HFF-Myc (cell line): ENCODE data around the gene CHN2.

Experiments
- DNase-seq: peaks from one replicate; pipeline ENCODE4 v3.0.0-alpha.2; 2011; ENCODE audit warnings: low read depth; ENCODE audit errors: extremely low read depth
- H3K4me3 ChIP-seq: replicated peaks from 2 replicates; pipeline ENCODE4 v1.5.1; 2011; ENCODE audit warnings: low read depth, mild to moderate bottlenecking, control low read depth, low read length
- CTCF ChIP-seq: IDR thresholded peaks from 2 replicates; pipeline ENCODE4 v1.5.1; 2012; ENCODE audit warnings: mild to moderate bottlenecking, low read depth, low read length, control low read depth; ENCODE audit errors: missing control alignments

CHN2 gene

GRCh38 chr7:29422829-29423228 lies 228.3 kb downstream of the CHN2 start:
- H3K4me3 ChIP-seq: no peak overlapping the region
- no peak for DNase-seq
- TF ChIP-seq CTCF: no peak

- no peak for TF ChIP-seq CTCF
- DNase-seq: no peak
- H3K4me3 ChIP-seq: no peak overlapping the region
These were observed 229.9 kb downstream of the CHN2 start for GRCh38 chr7:29424295-29424983.

GRCh38 chr7:29424984-29425309 lies 230.4 kb downstream of the CHN2 start:
- DNase-seq: no peak
- no peak overlapping the region for H3K4me3 ChIP-seq
- TF ChIP-seq CTCF: no peak

GRCh38 chr7:29426587-29426986 lies 232.0 kb downstream of the CHN2 start:
- no peak for DNase-seq
- no peak overlapping the region for H3K4me3 ChIP-seq
- no peak for TF ChIP-seq CTCF

- TF ChIP-seq CTCF: no peak
- H3K4me3 ChIP-seq: no peak overlapping the region
- no peak for DNase-seq
These were observed 234.8 kb downstream of the CHN2 start for GRCh38 chr7:29429401-29429800.

GRCh38 chr7:29430279-29430949 lies 235.8 kb downstream of the CHN2 start:
- no peak for DNase-seq
- no peak for TF ChIP-seq CTCF
- H3K4me3 ChIP-seq: no peak overlapping the region
